GM18498 (cell line): ENCODE data around the gene TRDMT1.

Source experiments
- ATAC-seq: cut with Tn5 transposase; IDR thresholded peaks from one replicate; pipeline ENCODE4 v1.9.1; 2021; ENCODE audit warnings: mild to moderate bottlenecking, moderate library complexity; ENCODE audit not compliant: unreplicated experiment

The TRDMT1 gene

GRCh38 chr10:17213646-17214349 lies 12.3 kb upstream of the TRDMT1 start:
- ATAC-seq, result no peak

DNA sequence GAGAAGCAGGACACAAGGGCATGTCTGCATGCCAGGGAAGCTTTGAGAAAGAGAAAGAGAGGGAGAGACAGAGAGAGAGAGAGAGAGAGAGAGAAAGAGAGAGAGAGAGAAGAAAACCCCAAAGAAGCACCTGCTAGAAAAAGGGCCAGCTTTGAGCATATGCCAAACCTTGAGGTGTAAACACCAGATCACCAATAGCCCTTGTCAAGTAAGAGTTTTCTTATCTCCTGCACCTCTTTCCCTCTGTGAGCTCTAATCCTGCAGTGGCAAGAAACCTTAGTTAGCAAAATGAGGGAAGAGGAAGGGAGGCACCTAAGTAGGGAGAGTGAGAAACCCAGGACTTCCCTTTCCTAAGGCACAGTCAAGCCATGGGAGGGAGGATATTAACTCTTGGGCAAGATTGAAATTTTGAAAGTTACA lies 11.3 kb upstream of the TRDMT1 start:
- no peak for ATAC-seq

- no peak for ATAC-seq
These were observed 8.9 kb upstream of the TRDMT1 start for GRCh38 chr10:17210361-17210760.

- ATAC-seq, result no peak
These were observed 8.4 kb upstream of the TRDMT1 start for GRCh38 chr10:17209881-17210280.

- no peak for ATAC-seq
These were observed 7.8 kb upstream of the TRDMT1 start for GRCh38 chr10:17209302-17209701.

DNA sequence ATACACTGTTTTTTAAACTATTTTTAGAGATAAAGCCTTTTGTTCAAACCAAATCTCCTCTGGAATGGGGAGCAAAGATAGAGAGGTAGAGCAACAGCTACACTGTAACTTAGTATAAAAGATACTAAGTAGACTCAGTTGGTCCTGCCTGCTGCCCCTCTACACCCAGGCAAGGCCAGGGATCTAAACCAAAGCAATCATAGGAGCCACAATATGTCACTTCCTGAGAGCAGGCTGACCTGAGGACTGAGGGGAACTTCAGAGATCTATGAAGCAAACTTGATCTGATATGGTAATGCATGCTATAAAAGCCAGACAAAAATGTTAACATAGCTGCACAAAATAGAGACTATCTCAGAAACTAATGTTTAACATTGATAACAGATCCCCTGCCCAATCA lies 7.0 kb upstream of the TRDMT1 start:
- ATAC-seq, result no peak

GRCh38 chr10:17206210-17206709 lies 4.8 kb upstream of the TRDMT1 start:
- peak; percentile 53 for ATAC-seq

DNA sequence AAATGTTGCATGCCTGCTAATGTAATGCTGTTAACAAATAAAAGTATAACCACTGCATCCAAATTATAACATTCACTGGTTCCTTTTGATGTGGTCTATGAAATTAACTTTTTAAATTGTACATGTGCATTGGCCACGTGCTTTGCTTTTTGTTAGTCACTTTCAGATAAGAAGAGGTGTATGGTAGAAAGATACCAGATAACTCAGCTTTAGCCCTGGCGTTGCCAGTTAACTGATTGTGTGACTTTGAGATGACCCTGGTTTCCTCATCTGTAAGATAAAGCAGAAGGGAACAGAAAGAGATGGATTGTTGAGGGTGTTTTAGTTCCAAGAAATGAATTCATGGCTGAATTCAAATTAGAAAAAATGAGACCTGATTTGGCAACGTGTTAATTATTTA lies 1.9 kb upstream of the TRDMT1 start:
- no peak for ATAC-seq

- no peak for ATAC-seq
These were observed 1.5 kb upstream of the TRDMT1 start for GRCh38 chr10:17202999-17203398.

DNA sequence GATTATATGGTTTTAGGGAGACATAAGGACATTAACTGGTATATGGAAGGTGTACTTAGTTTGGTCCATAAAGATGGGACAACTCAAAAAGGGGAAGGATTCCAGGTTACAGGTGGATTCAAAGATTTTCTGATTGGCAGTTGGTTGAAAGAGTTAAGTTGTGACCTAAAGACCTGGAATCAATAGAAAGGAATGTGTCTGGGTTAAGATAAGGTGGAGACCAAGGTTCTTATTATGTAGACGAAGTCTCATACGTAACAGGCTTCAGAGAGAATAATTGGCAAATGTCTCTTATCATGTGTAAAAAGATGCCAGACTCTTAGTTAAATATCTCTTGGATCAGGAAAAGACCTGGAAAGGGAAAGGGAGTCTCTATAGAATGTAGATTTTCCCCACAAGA lies 1.0 kb upstream of the TRDMT1 start:
- no peak for ATAC-seq

DNA sequence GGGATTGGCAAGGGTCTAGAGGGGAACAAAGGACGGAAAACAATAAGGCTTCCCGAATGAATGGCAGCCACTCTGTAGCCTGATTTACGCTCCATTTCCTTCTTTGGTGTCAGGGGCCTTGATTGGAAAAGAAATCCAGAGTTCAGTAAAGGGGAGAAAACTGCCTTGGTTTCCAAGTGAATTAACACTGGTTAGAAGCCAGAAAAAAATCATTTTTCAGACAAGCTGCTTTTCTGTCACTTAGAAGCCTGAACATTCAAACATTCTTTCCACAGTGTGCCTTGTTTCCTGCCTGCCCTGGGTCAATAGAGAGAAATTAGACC lies 283 bp upstream of the TRDMT1 start:
- ATAC-seq, result no peak

DNA sequence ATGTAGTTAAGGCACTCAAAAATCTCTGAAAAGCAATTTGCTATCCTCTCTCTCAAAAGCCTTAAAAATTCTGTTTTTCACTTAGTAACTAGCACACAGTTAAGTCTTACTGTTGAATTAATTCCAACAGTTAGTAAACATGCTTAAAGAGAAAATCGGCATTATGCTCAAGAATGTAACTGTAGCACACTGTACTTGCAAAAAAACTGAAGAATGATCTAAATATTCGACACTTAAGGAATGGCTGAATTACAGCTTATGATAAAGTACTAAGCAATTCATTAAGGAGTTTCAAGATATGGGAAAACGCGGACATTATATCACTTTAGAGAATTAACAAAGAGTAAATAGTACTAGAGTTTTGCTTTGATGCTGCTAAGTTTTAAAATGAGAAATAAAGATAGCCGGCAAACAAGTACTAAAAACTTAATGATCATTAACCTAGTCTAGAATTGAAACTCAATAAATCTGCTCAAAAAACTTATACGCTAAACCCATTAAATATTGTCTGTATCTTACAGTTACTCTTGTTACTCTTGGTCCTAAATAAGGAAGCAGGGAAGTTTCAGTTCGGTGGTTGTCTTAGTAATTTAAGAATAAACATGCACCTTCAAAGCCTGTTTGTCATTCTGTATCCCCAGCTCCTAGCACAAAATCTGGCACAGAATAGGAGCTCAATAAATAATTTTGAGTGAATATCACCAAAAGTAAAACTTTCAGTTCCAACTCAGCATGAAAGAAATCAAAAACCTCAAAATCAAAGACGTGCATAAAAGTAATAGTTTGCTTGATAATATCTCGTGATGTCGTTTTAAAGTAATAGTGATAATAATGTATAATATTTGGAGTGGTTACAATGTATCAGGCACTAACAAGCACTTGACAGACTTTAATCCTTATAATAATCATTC lies 1.2 kb downstream of the TRDMT1 start:
- no peak for ATAC-seq

GRCh38 chr10:17199351-17199804 lies 2.1 kb downstream of the TRDMT1 start:
- no peak for ATAC-seq

DNA sequence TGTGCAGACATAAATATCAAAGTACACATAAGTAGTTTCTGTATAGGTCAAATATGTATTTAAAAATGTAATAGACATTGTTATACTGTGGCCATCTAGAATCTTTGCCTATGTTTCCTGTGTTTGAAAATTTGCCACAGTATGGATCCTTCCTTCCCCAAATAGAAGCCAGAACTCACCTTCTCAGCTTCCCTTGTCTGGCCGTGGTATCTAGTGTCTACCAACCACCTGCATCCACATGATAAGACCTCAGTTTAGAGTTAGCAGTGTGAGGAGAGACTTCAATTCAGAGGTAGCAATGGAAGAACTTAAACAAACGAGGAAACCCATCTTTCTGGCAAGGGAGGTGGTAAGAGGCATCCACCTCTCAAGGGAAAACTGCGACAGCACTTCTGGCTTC lies 4.9 kb downstream of the TRDMT1 start:
- ATAC-seq, result no peak

DNA sequence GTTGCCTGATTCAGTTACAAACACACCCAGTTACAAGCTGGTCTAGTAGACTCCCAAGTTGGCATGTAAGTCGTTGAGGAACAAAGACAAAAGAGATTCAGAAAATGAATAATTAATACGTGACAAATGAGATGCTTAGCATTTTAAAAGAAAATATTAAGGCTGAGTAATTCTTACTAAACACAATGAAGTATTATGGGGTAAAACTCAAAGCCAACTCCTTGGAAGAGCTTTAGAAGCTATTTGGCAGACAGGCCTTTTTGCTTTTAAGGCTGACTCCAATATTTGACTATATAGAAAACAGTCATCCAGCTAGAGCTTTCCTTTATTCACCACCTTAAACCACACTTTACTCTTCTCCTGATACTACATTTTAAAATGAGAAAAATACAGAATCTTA lies 5.4 kb downstream of the TRDMT1 start:
- ATAC-seq, result no peak

DNA sequence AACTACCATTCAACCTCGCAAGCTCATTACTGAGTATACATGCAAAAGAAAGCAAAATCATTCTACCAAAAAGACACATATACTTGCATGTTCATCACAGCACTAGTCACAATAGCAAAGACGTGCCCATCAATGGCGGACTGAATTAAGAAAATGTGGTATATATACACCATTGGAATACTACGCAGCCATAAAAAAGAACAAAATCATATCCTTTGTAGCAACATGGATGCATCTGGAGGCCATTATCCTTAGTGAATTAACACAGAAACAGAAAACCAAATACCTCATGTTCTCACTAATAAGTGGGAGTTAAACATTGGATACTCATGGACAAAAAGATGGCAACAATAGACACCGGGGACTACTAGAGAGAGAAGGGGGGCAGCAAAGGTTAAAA lies 6.4 kb downstream of the TRDMT1 start:
- no peak for ATAC-seq

DNA sequence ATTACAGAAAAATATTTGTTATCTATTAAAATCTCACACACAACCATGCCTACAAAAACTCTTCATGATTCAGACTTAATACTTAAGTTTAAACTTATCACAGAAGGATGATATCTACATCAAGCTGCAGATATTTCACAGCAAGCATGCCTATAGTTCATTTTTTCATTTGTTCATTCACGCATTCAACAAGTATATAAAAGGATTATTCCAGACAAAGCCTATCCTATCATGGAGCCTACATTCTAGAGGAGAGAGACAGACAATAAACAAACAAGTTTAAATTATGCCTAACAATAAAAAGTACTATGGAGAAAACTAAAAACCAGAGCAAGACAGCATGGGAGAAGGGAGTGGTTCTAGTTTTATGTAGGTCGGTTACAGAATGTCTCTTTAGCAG lies 10.9 kb downstream of the TRDMT1 start:
- no peak for ATAC-seq

- ATAC-seq, result no peak
These were observed 12.8 kb downstream of the TRDMT1 start for GRCh38 chr10:17188644-17189172.

GRCh38 chr10:17185873-17186272 lies 15.6 kb downstream of the TRDMT1 start:
- no peak for ATAC-seq

DNA sequence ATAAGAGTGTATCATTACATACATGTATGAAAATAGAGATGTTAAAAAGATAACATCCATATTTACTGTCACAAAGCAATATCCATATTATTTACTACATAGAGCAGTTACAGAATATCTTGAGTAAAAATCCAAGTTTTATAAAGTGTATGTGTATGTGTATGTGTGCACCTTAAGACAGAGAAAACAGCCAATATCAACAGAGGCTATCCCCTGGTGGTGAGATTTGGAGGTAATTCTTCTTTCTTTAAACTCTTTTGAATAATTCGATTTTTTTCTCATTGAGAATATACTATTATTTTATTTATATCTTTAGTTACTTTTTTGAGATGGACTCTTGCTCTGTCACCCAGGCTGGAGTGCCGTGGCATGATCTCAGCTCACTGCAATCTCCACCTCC lies 18.4 kb downstream of the TRDMT1 start:
- ATAC-seq, result no peak

GRCh38 chr10:17181751-17182150 lies 19.7 kb downstream of the TRDMT1 start:
- no peak for ATAC-seq

DNA sequence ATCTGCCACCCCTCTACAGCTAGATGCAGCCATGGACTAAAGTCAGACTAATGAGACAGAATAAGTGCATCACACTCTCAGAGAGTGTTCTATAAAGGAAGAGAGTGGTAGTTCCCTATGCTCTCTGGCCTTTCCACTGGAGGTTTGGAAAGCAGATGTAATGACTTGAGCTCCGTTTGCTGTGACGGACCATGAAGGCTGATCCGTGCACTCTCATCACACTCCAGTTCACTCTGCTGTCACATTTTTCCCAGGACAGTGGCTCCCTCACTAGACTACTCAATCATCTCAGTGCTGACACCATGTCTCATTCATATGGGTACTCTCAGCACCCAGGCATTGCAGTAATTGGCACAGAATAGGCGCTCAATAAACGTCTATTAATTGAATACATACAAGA lies 20.4 kb downstream of the TRDMT1 start:
- ATAC-seq, result no peak
